Transverse colon (tissue), 4 donors: ENCODE data around the gene GNG11. TPM values are rescaled to one million over a fixed set of nuclear protein-coding genes. Genes with fewer than 3 reads are reported as not detected.

Experiments used
- DNase-seq: peaks from one replicate; pipeline ENCODE4 v3.0.0-alpha.2; 2019
- H3K27ac ChIP-seq, 4 donors: fragments of 200-600 bp; sonication (generic); 2 replicates each; pipeline ENCODE4 v1.5.1; 2016 to 2018; ENCODE audit warnings: inconsistent platforms in 4 of 4
- H3K27me3 ChIP-seq: fragments of 200-600 bp; sonication (generic); 2 replicates; pipeline ENCODE4 v1.5.1; 2017; ENCODE audit warnings: inconsistent platforms
- H3K36me3 ChIP-seq, 4 donors: fragments of 200-600 bp; sonication (generic); 2 replicates each; pipeline ENCODE4 v1.5.1; 2017 to 2019; ENCODE audit warnings: inconsistent platforms in 4 of 4
- H3K4me1 ChIP-seq, 4 donors: fragments of 200-600 bp; sonication (generic); 2 replicates each; pipeline ENCODE4 v1.5.1; 2017 to 2020; ENCODE audit warnings: inconsistent platforms in 4 of 4
- H3K4me3 ChIP-seq, 4 donors: fragments of 200-600 bp; sonication (generic); 1 replicate in 1 of 4; 2 replicates in 3 of 4; pipeline versions ENCODE4 v1.5.1 to v1.6.1; 2017 to 2019; ENCODE audit warnings: inconsistent platforms in 4 of 4
- H3K9me3 ChIP-seq, 2 donors: fragments of 200-600 bp; sonication (generic); 2 replicates each; pipeline ENCODE4 v1.5.1; 2017 to 2019; ENCODE audit warnings: inconsistent platforms in 2 of 2
- EP300 ChIP-seq: sonication (generic); formaldehyde crosslinking; IDR thresholded peaks from one replicate; pipeline ENCODE4 v1.6.1; 2017; ENCODE audit warnings: antibody characterized with exemption, low read depth
- POLR2A ChIP-seq: fragments of 450-650 bp; IDR thresholded peaks from one replicate; pipeline ENCODE4 v1.6.1; 2016; ENCODE audit warnings: antibody characterized with exemption, mild to moderate bottlenecking, moderate library complexity
- POLR2AphosphoS5 ChIP-seq, 3 donors: sonication (generic); formaldehyde crosslinking; IDR thresholded peaks; one replicate each; pipeline ENCODE4 v1.6.1; 2016; ENCODE audit warnings: antibody characterized with exemption in 3 of 3
- WGBS, 2 donors: methylation state at CpG; one replicate each; pipeline ENCODE4 v1.1.5; 2018; ENCODE audit warnings: low coverage in 1 of 2; 5-methylcytosine and 5-hydroxymethylcytosine counted together
- in situ Hi-C, 4 donors: fragments of 200-750 bp; cut with MboI; loops; one replicate each; pipeline versions ENCODE4 v1.15.0 to v1.15.1; 2017; ENCODE audit warnings: low sequenced_read_pairs in 3 of 4, low pct_ligation_motif_present in 1 of 4, low pct_unique_long_range_greater_than_20kb in 1 of 4
- intact Hi-C: fragments of 100-400 bp; cut with DNase I; formaldehyde crosslinking; loops from one replicate; pipeline ENCODE4 v1.15.1; 2023; ENCODE audit warnings: low total_unique reads
- total RNA-seq, 4 donors: library from RNA; depleted of rRNA; stranded (reverse); fragments of >200 nt; gene quantifications; one replicate each; pipeline ENCODE4 v1.1.0, GENCODE V29; 2016
- TF ChIP-seq, protein P1 (sequence below), 5 experiments: fragments of 200-600 bp in 3 of 5; fragments of 450-650 bp in 2 of 5; sonication (generic) in 3 of 5; IDR thresholded peaks; 1 replicate in 2 of 5; 2 replicates in 3 of 5; pipeline ENCODE4 v1.5.1; 2016 to 2017; ENCODE audit warnings: antibody characterized with exemption in 5 of 5, inconsistent platforms in 3 of 5, mild to moderate bottlenecking in 2 of 5, moderate library complexity in 1 of 5

Gene GNG11
- total RNA-seq, 4 donors from 2014 or later, result 3.0 to 6.2 (median 4.7) TPM

DNA sequence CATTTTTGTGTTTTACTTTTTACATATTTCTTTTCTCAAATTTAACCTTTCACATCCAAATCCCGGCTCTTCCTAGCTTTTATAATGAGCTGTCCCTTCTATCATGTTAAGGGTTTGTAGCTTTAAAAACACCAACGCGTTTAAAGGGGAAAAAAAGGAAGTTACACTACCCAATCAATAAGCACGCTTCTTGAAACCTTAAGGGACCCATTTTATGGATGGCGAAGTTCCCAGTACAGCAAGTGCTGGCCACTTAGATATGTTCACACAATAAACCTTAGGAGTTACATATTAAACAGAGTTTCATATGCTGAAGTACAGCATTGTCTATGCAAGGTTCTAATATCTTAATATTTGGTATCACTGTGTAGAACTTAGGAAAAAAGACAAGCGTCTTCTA lies 1.8 kb downstream of the GNG11 start:
- intact Hi-C loops, result no loop called here
- DNase-seq, result no peak
- 44 to 63% methylated on average over 6 of the region's 6 CpGs for WGBS, 2 donors
- no peaks in the 10 kb centered on the region for H3K36me3 ChIP-seq
- in situ Hi-C loops, result no loop called here
- H3K4me1 ChIP-seq, result peaks cover 0 to 28% (median 2%) of the 10 kb centered on the region in 4 donors
- TF ChIP-seq POLR2A, result no peak
- TF ChIP-seq EP300, result no peak
- no peak for TF ChIP-seq POLR2AphosphoS5 (IDR thresholded peaks at IDR 0.05)
- no peaks in the 10 kb centered on the region for H3K9me3 ChIP-seq
- peak overlapping the region; percentile 39 to 89 (median 84) for H3K27ac ChIP-seq
- peak overlapping the region in 3 of 4 donors; percentile 10 to 70 (median 38) for H3K4me3 ChIP-seq
- peaks cover 12% of the 10 kb centered on the region for H3K27me3 ChIP-seq

DNA sequence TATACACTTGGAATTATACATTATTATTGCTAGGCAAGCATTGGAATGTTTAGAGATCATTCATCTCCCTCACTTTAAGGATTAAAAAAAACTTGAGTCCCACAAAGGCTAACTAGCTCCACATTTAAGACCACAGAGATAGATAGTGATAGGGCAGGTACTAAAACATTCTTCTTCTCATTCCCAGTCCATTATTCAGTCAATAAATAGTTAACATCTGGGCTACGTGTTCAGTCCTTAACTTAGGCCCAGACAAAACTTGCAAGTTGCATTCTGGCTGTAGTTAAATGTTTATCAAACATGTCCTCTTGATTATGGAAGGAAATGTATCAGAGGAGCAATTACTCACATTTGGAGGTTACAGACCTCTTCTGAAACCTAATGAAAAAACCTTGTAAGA lies 2.4 kb downstream of the GNG11 start:
- peaks cover 12% of the 10 kb centered on the region for H3K27me3 ChIP-seq
- peak overlapping the region in 2 of 4 donors; percentile 10 to 70 for H3K4me3 ChIP-seq
- intact Hi-C loops (no loop called here), in situ Hi-C loops (no loop called here)
- 12 to 33% methylated on average over 1 of the region's 1 CpG for WGBS, 2 donors
- DNase-seq, result no peak
- H3K36me3 ChIP-seq, result no peaks in the 10 kb centered on the region
- H3K27ac ChIP-seq, result peak overlapping the region; percentile 39 to 89 (median 84)
- no peak for TF ChIP-seq POLR2A
- TF ChIP-seq, protein P1, sequence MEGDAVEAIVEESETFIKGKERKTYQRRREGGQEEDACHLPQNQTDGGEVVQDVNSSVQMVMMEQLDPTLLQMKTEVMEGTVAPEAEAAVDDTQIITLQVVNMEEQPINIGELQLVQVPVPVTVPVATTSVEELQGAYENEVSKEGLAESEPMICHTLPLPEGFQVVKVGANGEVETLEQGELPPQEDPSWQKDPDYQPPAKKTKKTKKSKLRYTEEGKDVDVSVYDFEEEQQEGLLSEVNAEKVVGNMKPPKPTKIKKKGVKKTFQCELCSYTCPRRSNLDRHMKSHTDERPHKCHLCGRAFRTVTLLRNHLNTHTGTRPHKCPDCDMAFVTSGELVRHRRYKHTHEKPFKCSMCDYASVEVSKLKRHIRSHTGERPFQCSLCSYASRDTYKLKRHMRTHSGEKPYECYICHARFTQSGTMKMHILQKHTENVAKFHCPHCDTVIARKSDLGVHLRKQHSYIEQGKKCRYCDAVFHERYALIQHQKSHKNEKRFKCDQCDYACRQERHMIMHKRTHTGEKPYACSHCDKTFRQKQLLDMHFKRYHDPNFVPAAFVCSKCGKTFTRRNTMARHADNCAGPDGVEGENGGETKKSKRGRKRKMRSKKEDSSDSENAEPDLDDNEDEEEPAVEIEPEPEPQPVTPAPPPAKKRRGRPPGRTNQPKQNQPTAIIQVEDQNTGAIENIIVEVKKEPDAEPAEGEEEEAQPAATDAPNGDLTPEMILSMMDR (IDR thresholded peaks at IDR 0.05), result no peak
- TF ChIP-seq EP300, result no peak
- no peak for TF ChIP-seq POLR2AphosphoS5 (IDR thresholded peaks at IDR 0.05)
- H3K9me3 ChIP-seq, result no peaks in the 10 kb centered on the region
- H3K4me1 ChIP-seq, result peaks cover 0 to 28% (median 2%) of the 10 kb centered on the region in 4 donors

DNA sequence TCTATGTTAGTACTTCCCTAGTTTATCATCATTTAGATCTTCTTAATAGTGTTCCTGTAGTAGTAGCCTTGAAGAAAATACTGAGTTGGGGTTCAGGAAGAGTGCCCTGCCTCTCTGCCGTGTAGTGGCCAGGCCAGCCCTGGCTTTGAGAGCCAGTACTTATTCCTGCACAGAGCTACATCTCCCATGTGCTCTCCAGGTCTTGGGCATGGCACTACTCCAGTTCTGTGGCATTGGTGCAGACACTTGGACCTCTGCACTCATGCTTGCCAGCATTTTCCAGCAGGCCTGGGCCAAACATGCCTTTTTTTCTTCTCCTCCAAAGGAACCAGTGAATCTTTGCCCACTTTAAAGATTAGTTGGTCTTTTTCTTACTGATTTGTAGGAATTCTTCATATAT lies 5.3 kb downstream of the GNG11 start:
- Histone ChIP-seq H3K4me1 (peaks cover 0 to 19% (median 0%) of the 10 kb centered on the region in 4 donors), H3K9me3 (no peaks in the 10 kb centered on the region), H3K36me3 (no peaks in the 10 kb centered on the region), H3K27me3 (peaks cover under 1% of the 10 kb centered on the region), H3K27ac (peak overlapping the region in 1 of 4 donors; percentile 45), H3K4me3 (no peak overlapping the region)
- no peak for TF ChIP-seq EP300
- TF ChIP-seq POLR2AphosphoS5 (IDR thresholded peaks at IDR 0.05), result no peak
- TF ChIP-seq, protein P1 (IDR thresholded peaks at IDR 0.05), result no peak
- TF ChIP-seq POLR2A, result no peak
- in situ Hi-C loops (no loop called here), intact Hi-C loops (no loop called here)
- WGBS, 2 donors, result 75 to 84% methylated on average over 1 of the region's 1 CpG
- no peak for DNase-seq

DNA sequence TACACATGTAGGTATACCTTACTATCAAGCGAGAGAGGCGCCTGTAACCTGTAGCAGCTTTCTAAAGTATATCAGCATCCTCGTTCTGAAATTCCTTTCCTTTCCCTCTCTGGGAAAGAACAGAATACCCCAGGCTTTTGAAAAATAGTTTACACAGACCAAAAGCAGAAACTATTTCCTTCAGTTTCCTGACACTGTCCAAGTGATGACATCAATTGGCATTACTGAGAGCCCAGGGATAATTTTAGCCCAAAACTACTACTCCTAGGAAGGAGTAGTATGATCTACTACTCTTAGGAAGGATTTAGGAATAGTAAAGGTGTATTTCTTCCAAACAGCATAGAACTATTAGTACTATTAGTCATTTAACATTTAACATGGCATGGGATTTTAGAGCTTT lies 6.0 kb downstream of the GNG11 start:
- intact Hi-C loops, result no loop called here
- Histone ChIP-seq H3K27me3 (no peaks in the 10 kb centered on the region), H3K4me1 (peaks cover 0 to 12% (median 0%) of the 10 kb centered on the region in 4 donors), H3K9me3 (no peaks in the 10 kb centered on the region), H3K4me3 (no peak overlapping the region), H3K27ac (peak overlapping the region in 2 of 4 donors; percentile 6 to 45), H3K36me3 (no peaks in the 10 kb centered on the region)
- TF ChIP-seq, protein P1 (IDR thresholded peaks at IDR 0.05), result no peak
- 65 to 100% methylated on average over 1 to 3 of the region's 3 CpGs for WGBS, 2 donors
- no peak for DNase-seq
- in situ Hi-C loops, result no loop called here

DNA sequence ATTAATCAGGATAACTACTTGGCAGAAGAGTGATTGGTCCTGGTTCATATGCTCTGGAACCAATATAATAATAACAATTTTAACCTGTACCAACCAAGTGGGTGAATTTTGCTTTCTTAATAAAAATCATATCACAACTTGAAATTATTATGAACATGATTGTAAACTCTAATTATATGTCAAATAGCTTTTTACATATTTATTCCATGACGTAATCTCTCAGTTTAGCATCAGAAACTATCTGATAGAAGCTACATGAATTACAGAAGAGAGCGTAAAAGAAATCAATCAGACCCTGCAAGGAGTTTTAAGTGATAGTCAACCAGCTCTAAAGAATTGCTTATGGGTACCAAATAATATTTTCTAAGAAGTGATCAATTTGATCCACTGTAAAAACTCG lies 10.1 kb downstream of the GNG11 start:
- Histone ChIP-seq H3K27me3 (no peaks in the 10 kb centered on the region), H3K36me3 (no peaks in the 10 kb centered on the region), H3K27ac (no peak overlapping the region), H3K4me1 (peaks cover 0 to 2% (median 0%) of the 10 kb centered on the region in 4 donors), H3K4me3 (no peak overlapping the region), H3K9me3 (no peaks in the 10 kb centered on the region)
- TF ChIP-seq POLR2AphosphoS5 (IDR thresholded peaks at IDR 0.05) (no peak), EP300 (no peak), POLR2A (no peak)
- TF ChIP-seq, protein P1 (IDR thresholded peaks at IDR 0.05), result no peak
- intact Hi-C loops, result no loop called here
- WGBS, 2 donors, result 75 to 86% methylated on average over 3 of the region's 3 CpGs
- in situ Hi-C loops, result no loop called here
- no peak for DNase-seq
